HFF-Myc (cell line): ENCODE measurements around the gene CT47C1.

Source experiments
- DNase-seq: peaks from one replicate; pipeline ENCODE4 v3.0.0-alpha.2; 2011; ENCODE audit warnings: low read depth; ENCODE audit errors: extremely low read depth
- H3K4me3 ChIP-seq: replicated peaks from 2 replicates; pipeline ENCODE4 v1.5.1; 2011; ENCODE audit warnings: low read depth, mild to moderate bottlenecking, control low read depth, low read length
- CTCF ChIP-seq: IDR thresholded peaks from 2 replicates; pipeline ENCODE4 v1.5.1; 2012; ENCODE audit warnings: mild to moderate bottlenecking, low read depth, low read length, control low read depth; ENCODE audit errors: missing control alignments

CT47C1 gene

GRCh38 chrX:119073911-119074310, 1.1 kb downstream of the CT47C1 start:
- no peak for TF ChIP-seq CTCF
- no peak for DNase-seq
- no peak overlapping the region for H3K4me3 ChIP-seq

GRCh38 chrX:119075270-119076025, 2.7 kb downstream of the CT47C1 start:
- no peak overlapping the region for H3K4me3 ChIP-seq
- no peak for DNase-seq
- no peak for TF ChIP-seq CTCF

- no peak for DNase-seq
- no peak for TF ChIP-seq CTCF
Measured at GRCh38 chrX:119082278-119082677, 9.5 kb downstream of the CT47C1 start.

GRCh38 chrX:119084766-119085165, 12.0 kb downstream of the CT47C1 start:
- no peak for DNase-seq
- H3K4me3 ChIP-seq, result no peak overlapping the region
- TF ChIP-seq CTCF, result no peak

More at GRCh38 chrX:119082278-119082677, 9.5 kb downstream of the CT47C1 start:
- no peak overlapping the region for H3K4me3 ChIP-seq

GRCh38 chrX:119087121-119087520, 14.3 kb downstream of the CT47C1 start:
- H3K4me3 ChIP-seq, result no peak overlapping the region
- no peak for DNase-seq
- TF ChIP-seq CTCF, result no peak

- no peak for TF ChIP-seq CTCF
- DNase-seq, result no peak
- H3K4me3 ChIP-seq, result no peak overlapping the region
Measured at GRCh38 chrX:119089619-119090018, 16.8 kb downstream of the CT47C1 start.

GRCh38 chrX:119090627-119091026, 17.8 kb downstream of the CT47C1 start:
- DNase-seq, result no peak
- TF ChIP-seq CTCF, result no peak
- no peak overlapping the region for H3K4me3 ChIP-seq
